Measurements from ENCODE around the gene EYA3. TPM values are rescaled to one million over a fixed set of nuclear protein-coding genes. Genes with fewer than 3 reads are reported as not detected.

EYA3 gene
- total RNA-seq, 1 experiment from 2014 or later = 17.1 TPM

GRCh38 chr1:27958513-27958912 is 129.9 kb downstream of the EYA3 start:
- Histone ChIP-seq H4K20me1 (ENCODE audit: low read length) (no peaks in the 10 kb centered on the region), H3K9ac (ENCODE audit: low read length) (no peak overlapping the region), H3K4me2 (ENCODE audit: low read length) (peak overlapping the region; percentile 93), H3K4me3 (ENCODE audit: low read length) (no peak overlapping the region), H3F3A (ENCODE audit: low read length, unreplicated experiment) (no peaks in the 10 kb centered on the region), H3K4me1 (ENCODE audit: insufficient read depth, low read length) (peaks cover 26% of the 10 kb centered on the region), H3K9me3 (ENCODE audit: low read length) (no peaks in the 10 kb centered on the region), H3K79me2 (ENCODE audit: low read length) (peaks cover 35% of the 10 kb centered on the region), H3K27ac (ENCODE audit: low read length) (no peak overlapping the region), H2AFZ (ENCODE audit: low read length) (no peak overlapping the region), H3K27me3 (ENCODE audit: low read length) (no peaks in the 10 kb centered on the region), H3K9me2 (replicated peaks; ENCODE audit: low read length) (no peaks in the 10 kb centered on the region), H3K36me3 (ENCODE audit: low read depth, low read length) (no peaks in the 10 kb centered on the region)
- no peak for ATAC-seq
- POLR2A ChIA-PET (ENCODE audit: unreplicated experiment) = no interaction called here
- TF ChIP-seq EZH2phosphoT487 (IDR thresholded peaks at IDR 0.05; ENCODE audit: borderline replicate concordance, low read length) (no peak), CTCF (conservative IDR thresholded peaks at IDR 0.05; ENCODE audit: low read depth, low read length) (no peak), EZH2 (IDR thresholded peaks at IDR 0.05; ENCODE audit: low read length, unreplicated experiment) (no peak)
- DNase-seq = no peak
- CTCF ChIA-PET = no interaction called here
- intact Hi-C loops (cut with micrococcal nuclease) = no loop called here
- no TSS peak for BruUV-seq (replicated peaks)

- no TSS peak for BruUV-seq (replicated peaks)
- H3K4me3 ChIP-seq (ENCODE audit: low read length) = no peak overlapping the region
- TF ChIP-seq EZH2 (IDR thresholded peaks at IDR 0.05; ENCODE audit: low read length, unreplicated experiment) = no peak
- TF ChIP-seq CTCF (conservative IDR thresholded peaks at IDR 0.05; ENCODE audit: low read depth, low read length) = no peak
- TF ChIP-seq EZH2phosphoT487 (IDR thresholded peaks at IDR 0.05; ENCODE audit: borderline replicate concordance, low read length) = no peak
- H3K9me3 ChIP-seq (ENCODE audit: low read length) = no peaks in the 10 kb centered on the region
- H2AFZ ChIP-seq (ENCODE audit: low read length) = no peak overlapping the region
- no peaks in the 10 kb centered on the region for H4K20me1 ChIP-seq (ENCODE audit: low read length)
- no peak overlapping the region for H3K4me2 ChIP-seq (ENCODE audit: low read length)
- peaks cover 26% of the 10 kb centered on the region for H3K4me1 ChIP-seq (ENCODE audit: insufficient read depth, low read length)
- H3K27me3 ChIP-seq (ENCODE audit: low read length) = no peaks in the 10 kb centered on the region
- no peak overlapping the region for H3K9ac ChIP-seq (ENCODE audit: low read length)
- DNase-seq = no peak
- no peak for ATAC-seq
- H3K36me3 ChIP-seq (ENCODE audit: low read depth, low read length) = no peaks in the 10 kb centered on the region
- POLR2A ChIA-PET (ENCODE audit: unreplicated experiment) = no interaction called here
- H3K9me2 ChIP-seq (replicated peaks; ENCODE audit: low read length) = no peaks in the 10 kb centered on the region
- peaks cover 26% of the 10 kb centered on the region for H3K79me2 ChIP-seq (ENCODE audit: low read length)
- no peaks in the 10 kb centered on the region for H3F3A ChIP-seq (ENCODE audit: low read length, unreplicated experiment)
- CTCF ChIA-PET = no interaction called here
- no peak overlapping the region for H3K27ac ChIP-seq (ENCODE audit: low read length)
- intact Hi-C loops (cut with micrococcal nuclease) = no loop called here
Measured at GRCh38 chr1:27957655-27958054, 130.8 kb downstream of the EYA3 start.

GRCh38 chr1:27956761-27957160 is 131.6 kb downstream of the EYA3 start:
- TF ChIP-seq EZH2phosphoT487 (IDR thresholded peaks at IDR 0.05; ENCODE audit: borderline replicate concordance, low read length) = no peak
- no peak for TF ChIP-seq EZH2 (IDR thresholded peaks at IDR 0.05; ENCODE audit: low read length, unreplicated experiment)
- no peak for TF ChIP-seq CTCF (conservative IDR thresholded peaks at IDR 0.05; ENCODE audit: low read depth, low read length)
- no peaks in the 10 kb centered on the region for H3K9me3 ChIP-seq (ENCODE audit: low read length)
- H3K4me3 ChIP-seq (ENCODE audit: low read length) = no peak overlapping the region
- H3K4me2 ChIP-seq (ENCODE audit: low read length) = no peak overlapping the region
- DNase-seq = no peak
- no TSS peak for BruUV-seq (replicated peaks)
- ATAC-seq = no peak
- intact Hi-C loops (cut with micrococcal nuclease) = no loop called here
- H3F3A ChIP-seq (ENCODE audit: low read length, unreplicated experiment) = no peaks in the 10 kb centered on the region
- no peaks in the 10 kb centered on the region for H3K36me3 ChIP-seq (ENCODE audit: low read depth, low read length)
- H3K27ac ChIP-seq (ENCODE audit: low read length) = no peak overlapping the region
- H3K9ac ChIP-seq (ENCODE audit: low read length) = no peak overlapping the region
- ChIA-PET POLR2A (ENCODE audit: unreplicated experiment) (no interaction called here), CTCF (interaction anchor here (0.6 kb wide), 1 partner anchor 93 kb away, joined by 3 read pairs; no protein-coding TSS in a partner anchor)
- no peaks in the 10 kb centered on the region for H4K20me1 ChIP-seq (ENCODE audit: low read length)
- H3K27me3 ChIP-seq (ENCODE audit: low read length) = no peaks in the 10 kb centered on the region
- H3K4me1 ChIP-seq (ENCODE audit: insufficient read depth, low read length) = peaks cover 22% of the 10 kb centered on the region
- H3K9me2 ChIP-seq (replicated peaks; ENCODE audit: low read length) = no peaks in the 10 kb centered on the region
- no peak overlapping the region for H2AFZ ChIP-seq (ENCODE audit: low read length)
- peaks cover 17% of the 10 kb centered on the region for H3K79me2 ChIP-seq (ENCODE audit: low read length)

Measured in PC-3 (cell line).